NCI-H1930 (cell line): ENCODE data around the gene LRMDA.

Experiments used
- DNase-seq, 2 experiments: peaks; one replicate each; lab custom pipeline; 2025; lab: John Stamatoyannopoulos, UW

Gene LRMDA

GRCh38 chr10:75999515-76000209 lies 568.2 kb downstream of the LRMDA start:
- no peak for DNase-seq

DNA sequence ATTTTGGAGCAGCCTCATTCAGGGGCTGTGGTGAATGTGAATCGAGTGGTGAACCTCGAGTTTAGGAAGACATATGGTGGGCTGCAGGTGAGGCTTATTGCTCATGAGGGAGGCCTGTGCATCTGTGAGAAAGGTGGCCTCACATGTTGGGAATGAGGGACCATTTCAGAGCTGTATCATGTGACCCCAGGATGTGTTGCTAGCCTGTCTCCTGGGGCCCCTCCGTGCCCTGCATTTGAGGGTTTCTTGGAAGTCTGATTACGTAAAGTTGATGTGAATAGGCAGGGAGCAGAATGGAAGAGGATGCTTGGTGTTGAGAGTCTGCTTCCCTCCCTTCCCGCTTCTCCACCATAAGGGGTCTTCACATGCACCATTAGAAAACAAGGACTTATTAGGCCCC lies 569.1 kb downstream of the LRMDA start:
- DNase-seq, result no peak

DNA sequence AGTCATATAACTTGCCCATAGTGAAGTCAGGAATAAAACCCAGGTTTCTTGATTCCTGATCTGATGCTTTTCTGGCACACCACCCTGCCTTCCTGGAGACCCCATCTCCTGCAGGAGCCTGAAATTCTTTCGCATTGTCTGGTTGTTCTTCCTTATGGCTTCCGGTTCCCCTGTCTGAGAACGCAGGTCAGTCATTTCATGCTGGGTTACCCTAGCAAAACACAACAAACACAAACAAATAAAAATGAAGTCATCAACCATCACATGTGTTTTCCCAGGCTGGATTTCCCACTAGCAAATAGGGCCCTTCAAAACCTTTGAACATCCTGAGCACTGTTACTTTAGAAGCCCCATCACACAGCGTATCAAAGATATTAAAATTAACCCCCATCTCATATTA lies 569.6 kb downstream of the LRMDA start:
- no peak for DNase-seq

- DNase-seq, result no peak
These were observed 570.0 kb downstream of the LRMDA start for GRCh38 chr10:76001461-76001860.

DNA sequence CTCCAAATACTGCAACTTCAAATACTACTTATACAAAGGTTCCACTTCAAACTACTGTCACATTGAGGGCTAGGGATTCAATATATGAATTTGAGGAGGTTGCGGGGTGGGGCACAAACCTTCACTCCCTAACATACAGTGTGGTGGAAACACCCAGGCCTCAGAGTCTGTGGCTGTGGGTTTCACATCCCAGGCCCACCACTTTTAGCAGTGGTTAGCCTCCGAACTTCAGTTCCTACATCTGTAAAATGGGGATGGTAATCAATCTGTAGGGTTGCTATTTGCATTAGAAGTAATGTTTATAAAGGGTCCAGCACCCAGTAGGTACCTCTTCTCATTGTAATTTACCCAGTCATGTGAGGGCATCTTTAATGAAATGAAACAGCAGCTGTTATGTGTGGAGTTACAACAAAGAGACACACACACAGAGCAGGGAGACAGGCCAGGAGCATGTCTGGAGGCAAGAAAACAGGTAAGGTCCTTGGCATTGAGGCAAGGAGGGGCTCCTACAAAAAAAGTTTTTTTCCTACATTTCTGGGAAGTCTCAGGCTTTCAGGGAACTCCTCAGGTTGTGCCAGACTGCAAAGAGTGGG lies 570.9 kb downstream of the LRMDA start:
- DNase-seq, result no peak

DNA sequence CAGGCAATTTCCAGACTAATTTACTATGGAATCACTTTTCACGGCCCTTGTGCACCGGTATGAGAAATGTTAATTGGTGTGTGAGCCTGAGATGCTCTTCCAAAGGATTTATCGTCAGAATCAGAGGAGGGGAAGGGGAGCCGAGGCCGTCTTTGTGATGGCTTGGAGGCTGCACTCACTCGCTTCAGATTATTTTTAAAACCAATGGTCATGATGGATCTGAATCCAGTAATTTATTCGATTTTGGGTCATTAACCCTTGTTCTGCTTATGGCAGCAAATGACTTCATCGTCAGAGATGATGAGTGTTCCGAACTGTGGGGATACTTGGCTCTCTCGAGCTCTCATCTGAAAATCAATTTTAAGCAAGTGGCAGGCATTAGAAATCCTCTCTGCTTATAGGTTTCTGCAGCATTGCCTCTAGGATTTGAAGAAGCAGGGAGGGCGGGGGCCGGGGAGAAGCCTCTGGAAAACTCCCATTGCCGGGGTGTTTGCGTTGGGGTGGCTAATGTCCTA lies 576.3 kb downstream of the LRMDA start:
- no peak for DNase-seq

GRCh38 chr10:76009531-76009930 lies 578.1 kb downstream of the LRMDA start:
- DNase-seq, result no peak

DNA sequence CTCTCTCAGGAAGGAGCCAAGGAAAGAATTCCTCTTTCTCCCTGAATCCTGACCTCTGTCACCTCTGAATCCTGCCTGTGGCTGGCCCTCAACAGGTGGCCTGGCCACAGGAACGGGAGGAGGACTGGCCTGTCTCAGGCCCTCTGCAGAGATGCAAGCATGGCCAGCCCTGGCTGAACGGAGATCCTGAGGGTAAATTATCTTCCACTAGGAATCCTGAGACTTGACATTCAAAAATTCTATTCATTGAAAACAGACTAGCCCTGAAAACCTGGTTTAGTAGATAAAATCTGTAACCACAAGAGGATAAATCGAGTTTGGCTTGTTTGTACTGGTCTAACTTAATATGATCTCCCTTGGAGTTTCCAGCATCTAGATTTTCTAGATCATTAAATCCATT lies 579.3 kb downstream of the LRMDA start:
- no peak for DNase-seq

GRCh38 chr10:76012716-76013327 lies 581.4 kb downstream of the LRMDA start:
- DNase-seq, result no peak

DNA sequence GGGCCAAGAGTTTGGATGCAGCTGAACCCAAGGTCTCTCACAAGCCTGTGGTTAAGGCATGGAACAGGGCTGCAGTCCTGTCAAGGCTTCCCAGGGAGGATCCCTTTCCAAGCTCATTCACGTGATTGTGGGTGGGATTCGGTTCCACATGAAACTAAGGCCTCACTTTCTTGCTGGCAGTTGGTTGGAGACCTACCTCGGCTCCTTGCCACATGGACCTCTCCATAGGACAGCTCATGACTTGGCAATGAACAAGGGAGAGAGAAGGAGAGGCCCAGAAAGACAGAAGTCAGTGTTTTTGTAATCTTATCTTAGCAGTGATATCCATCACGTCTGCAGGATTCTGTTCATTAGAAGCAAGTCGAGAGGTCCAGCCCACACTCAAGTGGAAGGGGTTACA lies 583.8 kb downstream of the LRMDA start:
- no peak for DNase-seq

GRCh38 chr10:76017026-76017732 lies 585.8 kb downstream of the LRMDA start:
- no peak for DNase-seq

GRCh38 chr10:76017733-76018433 lies 586.5 kb downstream of the LRMDA start:
- no peak for DNase-seq

DNA sequence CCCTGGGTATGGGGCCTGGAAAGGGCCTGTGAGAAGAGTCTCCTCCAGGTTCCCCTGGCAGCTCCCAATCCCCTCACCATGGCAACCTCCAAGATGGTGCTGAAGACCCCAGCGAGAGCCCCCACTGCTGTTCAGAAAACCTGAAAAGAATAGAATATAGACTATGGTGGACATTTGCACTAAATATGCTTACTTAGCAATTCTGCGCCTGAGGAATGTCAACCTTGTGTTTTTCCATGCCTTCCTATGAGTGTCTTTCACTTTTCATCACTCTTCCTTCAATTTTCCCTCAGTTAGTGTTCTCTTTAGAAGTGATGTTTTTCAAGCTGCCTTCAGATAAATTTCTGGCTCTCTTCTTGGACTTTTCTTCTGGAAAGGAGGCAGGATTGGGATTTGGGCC lies 589.2 kb downstream of the LRMDA start:
- no peak for DNase-seq

DNA sequence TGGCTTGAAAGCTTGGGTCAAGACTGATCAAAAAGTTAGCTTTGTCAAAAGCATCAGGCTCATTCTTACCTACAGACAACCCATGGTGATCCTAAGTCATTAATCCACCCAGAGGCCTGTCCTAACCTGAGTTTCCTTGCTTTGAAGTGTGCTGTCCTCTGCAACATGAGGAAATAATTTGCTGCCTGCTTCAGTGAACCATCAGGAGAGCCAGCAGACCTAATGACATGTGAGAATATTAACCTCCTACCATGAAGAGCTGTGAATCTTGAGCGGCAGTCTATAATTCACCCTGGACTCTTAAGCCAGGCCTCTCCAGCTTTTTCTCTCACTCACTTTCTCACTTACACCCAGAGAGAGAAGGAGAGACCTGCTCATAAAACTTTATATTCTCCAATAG lies 590.0 kb downstream of the LRMDA start:
- no peak for DNase-seq

DNA sequence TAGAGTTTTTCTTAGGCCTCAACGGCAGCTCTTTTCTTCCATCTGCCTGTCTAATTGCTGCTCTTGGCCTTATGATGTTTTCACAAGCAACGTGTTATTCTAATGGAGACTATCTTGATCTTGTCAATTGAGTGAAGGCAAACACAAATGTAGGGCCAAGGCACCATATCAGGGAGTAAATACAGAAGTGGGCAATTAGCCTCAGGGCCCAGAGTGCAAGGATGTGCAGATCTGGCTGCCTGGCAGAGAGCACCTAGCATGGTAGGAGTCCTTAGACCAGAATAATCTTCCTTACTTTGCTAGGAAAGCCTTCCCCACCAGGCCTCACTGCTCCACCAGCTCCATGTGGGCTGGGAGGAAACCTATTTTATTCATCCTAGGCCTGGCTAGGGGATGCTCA lies 590.9 kb downstream of the LRMDA start:
- DNase-seq, result no peak

GRCh38 chr10:76023007-76023406 lies 591.6 kb downstream of the LRMDA start:
- DNase-seq, result no peak

DNA sequence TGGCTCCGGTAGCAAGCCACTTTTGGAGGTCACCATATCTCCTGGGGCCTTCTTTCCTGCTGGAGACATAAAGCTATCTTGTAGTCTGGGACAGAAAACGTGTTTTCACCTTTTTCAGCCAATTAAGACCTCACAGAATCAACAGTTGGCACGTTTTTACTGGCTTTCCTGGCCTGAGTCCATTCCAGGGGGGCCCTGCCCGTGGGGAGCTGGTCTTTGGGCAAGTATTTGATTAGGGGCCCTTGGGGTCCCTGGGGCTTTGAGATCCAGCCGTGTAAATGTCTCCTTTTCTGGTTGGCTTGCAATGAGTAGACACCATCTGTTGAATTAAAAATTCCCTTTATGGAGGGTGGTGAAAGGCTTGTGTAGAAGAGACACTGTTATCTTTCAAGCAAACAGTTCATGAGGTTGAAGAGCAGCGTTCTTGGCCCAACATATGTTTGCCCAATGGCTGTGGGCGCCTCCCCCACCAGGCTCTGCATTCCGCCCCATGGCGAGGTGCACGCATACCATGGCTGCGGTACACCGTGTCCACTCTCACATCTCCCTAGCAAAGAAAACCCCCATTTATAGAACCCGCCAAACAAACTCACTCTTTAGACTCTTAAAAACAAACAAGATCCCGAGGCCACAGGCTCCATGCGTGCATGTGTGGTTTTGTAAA lies 593.2 kb downstream of the LRMDA start:
- DNase-seq, result no peak

- DNase-seq, result no peak
These were observed 593.7 kb downstream of the LRMDA start for GRCh38 chr10:76025124-76025477.

DNA sequence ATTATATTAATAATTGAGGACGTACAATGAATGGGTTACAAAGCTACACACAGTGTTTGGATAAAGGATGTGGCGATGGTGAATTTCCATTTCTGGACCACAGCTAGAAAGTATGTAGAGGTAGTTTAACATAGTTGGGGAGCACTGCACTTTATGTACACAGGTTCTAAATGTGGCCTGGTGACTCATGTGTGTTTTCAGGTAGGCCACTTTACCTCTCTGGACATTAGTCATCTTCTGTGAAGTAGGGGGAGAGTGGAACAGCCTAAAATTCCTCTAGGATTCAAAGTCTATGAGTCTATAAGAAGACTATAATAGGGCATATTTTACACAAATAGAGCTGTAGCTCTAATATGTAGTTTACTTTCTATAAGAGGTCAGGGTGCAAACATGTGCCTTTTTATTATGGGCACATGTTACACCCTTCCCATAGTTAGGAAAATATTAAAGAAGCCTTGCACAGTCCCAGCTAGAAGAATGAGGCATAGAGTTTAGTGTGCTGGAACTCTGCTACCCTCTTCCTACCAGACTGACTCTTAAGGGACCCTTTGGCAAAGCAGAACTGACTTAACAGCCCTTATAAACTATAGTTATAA lies 594.9 kb downstream of the LRMDA start:
- no peak for DNase-seq

- no peak for DNase-seq
These were observed 595.5 kb downstream of the LRMDA start for GRCh38 chr10:76026905-76027304.

DNA sequence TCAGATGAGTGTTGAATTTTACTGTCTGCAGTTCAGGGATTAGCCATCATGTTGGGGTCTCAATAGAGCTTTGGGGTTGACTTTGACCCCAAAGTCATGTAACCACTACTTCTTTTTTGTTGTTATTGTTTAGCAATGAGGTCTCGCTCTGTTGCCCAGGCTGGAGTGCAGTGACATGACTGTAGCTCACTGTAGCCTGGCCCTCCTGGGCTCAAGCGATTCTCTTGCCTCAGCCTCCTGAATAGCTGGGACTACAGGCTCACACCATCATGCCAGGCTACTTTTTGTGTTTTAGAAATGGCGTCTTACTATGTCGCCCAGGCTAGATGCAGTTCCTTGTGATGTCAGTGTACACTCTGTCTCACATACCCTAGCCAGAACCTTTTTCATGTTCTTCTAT lies 598.4 kb downstream of the LRMDA start:
- no peak for DNase-seq
